Mesenchymal stem cell (in vitro differentiated cells and primary cell): ENCODE results near the gene HRC.
"Not testable (repeated sequence)": the region's sequence is repeated elsewhere in the genome, so short reads cannot be mapped to it uniquely, and the experiment has no call there.

Experiments
- DNase-seq: peaks from one replicate; pipeline ENCODE4 v3.0.0-alpha.2; 2013
- H2AFZ ChIP-seq: one replicate; pipeline ENCODE4 v1.6.1; 2013; ENCODE audit warnings: low read depth, mild to moderate bottlenecking, control low read depth, inconsistent platforms, low read length, moderate library complexity
- H2AK5ac ChIP-seq: 2 replicates; pipeline ENCODE4 v1.6.1; 2013; ENCODE audit warnings: low read length, moderate library complexity, mild to moderate bottlenecking, inconsistent platforms; ENCODE audit not compliant: severe bottlenecking
- H2BK120ac ChIP-seq: one replicate; pipeline ENCODE4 v1.6.1; 2013; ENCODE audit warnings: low read depth, mild to moderate bottlenecking, inconsistent platforms, low read length, moderate library complexity
- H2BK12ac ChIP-seq, 2 experiments: one replicate each; pipeline ENCODE4 v1.6.1; 2013; ENCODE audit warnings: inconsistent platforms in 2 of 2, low read length in 2 of 2, mild to moderate bottlenecking in 2 of 2, moderate library complexity in 2 of 2, control low read depth in 1 of 2
- H2BK15ac ChIP-seq: one replicate; pipeline ENCODE4 v1.6.1; 2013; ENCODE audit warnings: mild to moderate bottlenecking, low read depth, inconsistent platforms; ENCODE audit not compliant: poor library complexity, severe bottlenecking
- H2BK5ac ChIP-seq: 2 replicates; pipeline ENCODE4 v1.6.1; 2013; ENCODE audit warnings: low read depth, mild to moderate bottlenecking, low read length, control low read depth, inconsistent platforms; ENCODE audit not compliant: poor library complexity, severe bottlenecking
- H3K14ac ChIP-seq, 2 experiments: one replicate each; pipeline ENCODE4 v1.6.1; 2013; ENCODE audit warnings: inconsistent platforms in 2 of 2, low read length in 2 of 2, control low read depth in 1 of 2, mild to moderate bottlenecking in 1 of 2, moderate library complexity in 1 of 2
- H3K18ac ChIP-seq, 2 experiments: one replicate each; pipeline ENCODE4 v1.6.1; 2013; ENCODE audit warnings: inconsistent platforms in 2 of 2, low read length in 2 of 2, control low read depth in 1 of 2, low read depth in 1 of 2, mild to moderate bottlenecking in 1 of 2
- H3K23ac ChIP-seq, 2 experiments: one replicate each; pipeline ENCODE4 v1.6.1; 2013; ENCODE audit warnings: inconsistent platforms in 2 of 2, low read length in 2 of 2, mild to moderate bottlenecking in 2 of 2, moderate library complexity in 2 of 2, control low read depth in 1 of 2
- H3K27ac ChIP-seq: 2 replicates; pipeline ENCODE4 v1.5.1; 2013; ENCODE audit warnings: mild to moderate bottlenecking, moderate library complexity, low read length, control low read depth, inconsistent platforms; ENCODE audit not compliant: poor library complexity, severe bottlenecking
- H3K27me3 ChIP-seq, 2 experiments: 2 replicates each; pipeline versions ENCODE4 v1.6.1 to v1.7.0; 2013; ENCODE audit warnings: low read length in 2 of 2, mild to moderate bottlenecking in 2 of 2, moderate library complexity in 2 of 2, control low read depth in 1 of 2, inconsistent platforms in 1 of 2; ENCODE audit not compliant: control insufficient read depth in 1 of 2, insufficient read depth in 1 of 2
- H3K36me3 ChIP-seq, 2 experiments: 2 replicates each; pipeline versions ENCODE4 v1.6.1 to v1.7.0; 2013; ENCODE audit warnings: low read length in 2 of 2, control low read depth in 1 of 2, inconsistent platforms in 1 of 2, low read depth in 1 of 2, mild to moderate bottlenecking in 1 of 2; ENCODE audit not compliant: insufficient read depth in 2 of 2, control insufficient read depth in 1 of 2
- H3K4ac ChIP-seq, 2 experiments: one replicate each; pipeline ENCODE4 v1.6.1; 2013; ENCODE audit warnings: inconsistent platforms in 2 of 2, low read length in 2 of 2, mild to moderate bottlenecking in 2 of 2, moderate library complexity in 2 of 2, control low read depth in 1 of 2, low read depth in 1 of 2
- H3K4me1 ChIP-seq: 2 replicates; pipeline ENCODE4 v1.6.1; 2013; ENCODE audit warnings: low read depth, low read length, control low read depth; ENCODE audit not compliant: control insufficient read depth, insufficient read depth
- H3K4me2 ChIP-seq: 2 replicates; pipeline ENCODE4 v1.6.1; 2013; ENCODE audit warnings: low read length, mild to moderate bottlenecking, inconsistent platforms; ENCODE audit not compliant: poor library complexity, severe bottlenecking
- H3K4me3 ChIP-seq, 2 experiments: 2 replicates each; pipeline versions ENCODE4 v1.5.1 to v1.7.0; 2013; ENCODE audit warnings: low read length in 2 of 2, mild to moderate bottlenecking in 2 of 2, control low read depth in 1 of 2, low read depth in 1 of 2; ENCODE audit not compliant: insufficient read depth in 1 of 2
- H3K79me1 ChIP-seq: replicated peaks from 2 replicates; pipeline ENCODE4 v1.6.1; 2013; ENCODE audit warnings: mild to moderate bottlenecking, control low read depth, low read length, inconsistent platforms; ENCODE audit not compliant: poor library complexity, severe bottlenecking
- H3K9ac ChIP-seq: 2 replicates; pipeline ENCODE4 v1.7.0; 2013; ENCODE audit warnings: mild to moderate bottlenecking, low read length, moderate library complexity
- H3K9me3 ChIP-seq: 2 replicates; pipeline ENCODE4 v1.7.0; 2013; ENCODE audit warnings: mild to moderate bottlenecking, low read length; ENCODE audit not compliant: control insufficient read depth
- H4K8ac ChIP-seq: one replicate; pipeline ENCODE4 v1.6.1; 2013; ENCODE audit warnings: inconsistent platforms, mild to moderate bottlenecking, low read length, moderate library complexity
- H4K91ac ChIP-seq: one replicate; pipeline ENCODE4 v1.6.1; 2013; ENCODE audit warnings: mild to moderate bottlenecking, low read length, inconsistent platforms
- WGBS: methylation state at CpG from one replicate; pipeline ENCODE4 v1.1.7; 2013; ENCODE audit warnings: mixed read lengths; 5-methylcytosine and 5-hydroxymethylcytosine counted together

Gene HRC

GRCh38 chr19:49127225-49127624 lies 28.0 kb downstream of the HRC start:
- H3K4ac ChIP-seq, H2BK5ac ChIP-seq, H3K4me1 ChIP-seq, H3K4me2 ChIP-seq, H3K36me3 ChIP-seq, H3K27ac ChIP-seq, H3K79me1 ChIP-seq, H3K4me3 ChIP-seq, H3K9me3 ChIP-seq, H4K91ac ChIP-seq, H3K9ac ChIP-seq, H2AFZ ChIP-seq, H4K8ac ChIP-seq, H2BK12ac ChIP-seq, H3K18ac ChIP-seq, H3K23ac ChIP-seq, DNase-seq, H2BK120ac ChIP-seq, H3K14ac ChIP-seq: not testable (repeated sequence)
- H2BK15ac ChIP-seq = peak overlapping the region; percentile 44
- peaks cover 5 to 20% of the 10 kb centered on the region in 2 experiments for H3K27me3 ChIP-seq
- H2AK5ac ChIP-seq = peak overlapping the region; percentile 87
- 100% methylated on average over 10 of the region's 12 CpGs for WGBS

- no peak overlapping the region for H2BK120ac ChIP-seq
- peaks cover 5 to 21% of the 10 kb centered on the region in 2 experiments for H3K27me3 ChIP-seq
- no peak overlapping the region for H3K14ac ChIP-seq
- no peak overlapping the region for H4K8ac ChIP-seq
- peaks cover 8% of the 10 kb centered on the region for H3K4me1 ChIP-seq
- no peak for DNase-seq
- no peak overlapping the region for H2BK5ac ChIP-seq
- no peak overlapping the region for H3K27ac ChIP-seq
- H3K9me3 ChIP-seq = no peaks in the 10 kb centered on the region
- H2BK15ac ChIP-seq = no peak overlapping the region
- no peak overlapping the region for H4K91ac ChIP-seq
- H2BK12ac ChIP-seq = no peak overlapping the region
- H2AFZ ChIP-seq = no peak overlapping the region
- no peak overlapping the region for H3K9ac ChIP-seq
- no peak overlapping the region for H3K23ac ChIP-seq
- no peak overlapping the region for H3K18ac ChIP-seq
- no peak overlapping the region for H2AK5ac ChIP-seq
- peaks cover 0 to 5% of the 10 kb centered on the region in 2 experiments for H3K36me3 ChIP-seq
- H3K4me3 ChIP-seq = no peak overlapping the region
- H3K4ac ChIP-seq = no peak overlapping the region
- H3K4me2 ChIP-seq = no peak overlapping the region
- peaks cover 2% of the 10 kb centered on the region for H3K79me1 ChIP-seq
- WGBS = 83% methylated on average over 1 of the region's 4 CpGs
These were observed 28.6 kb downstream of the HRC start for GRCh38 chr19:49126575-49126974.

GRCh38 chr19:49125025-49125731 lies 30.0 kb downstream of the HRC start:
- no peak overlapping the region for H4K91ac ChIP-seq
- H3K27me3 ChIP-seq = peaks cover 16 to 31% of the 10 kb centered on the region in 2 experiments
- no peaks in the 10 kb centered on the region for H3K9me3 ChIP-seq
- no peak overlapping the region for H2BK120ac ChIP-seq
- peak overlapping the region in 1 of 2 experiments; percentile 21 for H3K4ac ChIP-seq
- 43% methylated on average over 20 of the region's 23 CpGs for WGBS
- no peak overlapping the region for H3K9ac ChIP-seq
- no peak overlapping the region for H2BK15ac ChIP-seq
- no peak overlapping the region for H2BK12ac ChIP-seq
- peaks cover 12% of the 10 kb centered on the region for H3K4me1 ChIP-seq
- DNase-seq = no peak
- no peak overlapping the region for H3K27ac ChIP-seq
- peaks cover 2% of the 10 kb centered on the region for H3K79me1 ChIP-seq
- H3K4me3 ChIP-seq = no peak overlapping the region
- no peak overlapping the region for H2AFZ ChIP-seq
- no peak overlapping the region for H3K18ac ChIP-seq
- H3K23ac ChIP-seq = no peak overlapping the region
- H2AK5ac ChIP-seq = no peak overlapping the region
- H2BK5ac ChIP-seq = no peak overlapping the region
- no peaks in the 10 kb centered on the region for H3K36me3 ChIP-seq
- no peak overlapping the region for H3K4me2 ChIP-seq
- H3K14ac ChIP-seq = no peak overlapping the region
- no peak overlapping the region for H4K8ac ChIP-seq

GRCh38 chr19:49123285-49123684 lies 31.9 kb downstream of the HRC start:
- peaks cover 20% of the 10 kb centered on the region for H3K4me1 ChIP-seq
- not testable (repeated sequence) for H4K91ac ChIP-seq, H3K9me3 ChIP-seq, H2BK12ac ChIP-seq, H3K36me3 ChIP-seq, H2AK5ac ChIP-seq, H3K14ac ChIP-seq, H2BK15ac ChIP-seq, DNase-seq, H3K9ac ChIP-seq, H3K79me1 ChIP-seq, H3K4me2 ChIP-seq, H3K4ac ChIP-seq, H3K27ac ChIP-seq, H4K8ac ChIP-seq, H2BK5ac ChIP-seq, H3K23ac ChIP-seq, H2AFZ ChIP-seq, H2BK120ac ChIP-seq, H3K18ac ChIP-seq, H3K4me3 ChIP-seq
- WGBS = 89% methylated on average over 11 of the region's 11 CpGs
- H3K27me3 ChIP-seq = peaks cover 16 to 24% of the 10 kb centered on the region in 2 experiments
